Psoas muscle (tissue), 8 donors: ENCODE data around the gene ADGRD1. TPM values are rescaled to one million over a fixed set of nuclear protein-coding genes. Genes with fewer than 3 reads are reported as not detected.

Experiments
- ATAC-seq, 4 donors: fragments of 200-7000 bp; cut with Tn5 transposase; one replicate each; pipeline ENCODE4 v1.9.1; 2020; ENCODE audit warnings: moderate library complexity in 3 of 4, mild to moderate bottlenecking in 2 of 4
- DNase-seq, 2 donors: peaks; one replicate each; pipeline ENCODE4 v3.0.0-alpha.2; 2020
- H3K27ac ChIP-seq: fragments of 200-600 bp; one replicate; pipeline ENCODE4 v1.8.0; 2022
- H3K27me3 ChIP-seq, 3 donors: fragments of 200-600 bp in 1 of 3; one replicate each; pipeline versions ENCODE4 v1.6.1 to v1.8.0; 2013 to 2022; ENCODE audit warnings: low read length in 2 of 3, mild to moderate bottlenecking in 2 of 3, moderate library complexity in 1 of 3; ENCODE audit not compliant: insufficient read depth in 3 of 3
- H3K36me3 ChIP-seq, 2 donors: fragments of 200-600 bp in 1 of 2; one replicate each; pipeline versions ENCODE4 v1.6.1 to v1.8.0; 2013 to 2022; ENCODE audit warnings: low read depth in 1 of 2, mild to moderate bottlenecking in 1 of 2, moderate library complexity in 1 of 2; ENCODE audit not compliant: insufficient read depth in 1 of 2
- H3K4me1 ChIP-seq: fragments of 200-600 bp; one replicate; pipeline ENCODE4 v1.8.0; 2022
- H3K4me3 ChIP-seq: fragments of 200-600 bp; one replicate; pipeline ENCODE4 v1.8.0; 2022; ENCODE audit warnings: mild to moderate bottlenecking
- H3K9me3 ChIP-seq: fragments of 200-600 bp; one replicate; pipeline ENCODE4 v1.8.0; 2022
- WGBS, 3 donors: extraction: QIAGEN DNeasy Blood & Tissue Kit; methylation state at CpG; one replicate each; pipeline versions ENCODE4 v1.1.6 to v1.1.7; 2013; 5-methylcytosine and 5-hydroxymethylcytosine counted together
- intact Hi-C, 2 donors: fragments of 100-400 bp; cut with DNase I; formaldehyde crosslinking; loops; one replicate each; pipeline versions ENCODE4 v1.11.0 to v1.14.2; 2022
- polyA plus RNA-seq, 3 donors: library from polyadenylated mRNA; stranded (reverse); fragments of 200-250 nt; gene quantifications; one replicate each; pipeline ENCODE4 v1.2.3, GENCODE V29; 2013
- total RNA-seq, 4 donors: library from RNA; stranded (reverse); fragmentation: NEBNext Ultra II Directional in 2 of 4; extraction: Animal tissue kit (Norgen Biotek cat#: 25700) in 2 of 4; gene quantifications; one replicate each; pipeline versions ENCODE4 v1.2.1 to v1.2.4, GENCODE V29; 2021 to 2023
- TF ChIP-seq, protein P1 (sequence below): fragments of 200-600 bp; IDR thresholded peaks from one replicate; pipeline ENCODE4 v1.8.0; 2022; ENCODE audit warnings: antibody characterized with exemption
- donor health status: healthy with polysubstance abuse.
- donor health status: DM: no; HTN: no; CAD: no; lungs with moderate emphysema.
- donor health status: Bipolar disorder and iron deficiency.
- donor health status: healthy.
- donor health status: DM: yes; HTN: yes; CAD: no.
- donor health status: DM: no; HTN: no; CAD: no.
- donor health status: DM: no; HTN: no; CAD: no.
- donor health status: DM: yes; HTN: yes; CAD: no.

Gene ADGRD1
- total and polyA plus RNA-seq, 7 donors, result 2.1 to 11.6 (median 3.6) TPM

DNA sequence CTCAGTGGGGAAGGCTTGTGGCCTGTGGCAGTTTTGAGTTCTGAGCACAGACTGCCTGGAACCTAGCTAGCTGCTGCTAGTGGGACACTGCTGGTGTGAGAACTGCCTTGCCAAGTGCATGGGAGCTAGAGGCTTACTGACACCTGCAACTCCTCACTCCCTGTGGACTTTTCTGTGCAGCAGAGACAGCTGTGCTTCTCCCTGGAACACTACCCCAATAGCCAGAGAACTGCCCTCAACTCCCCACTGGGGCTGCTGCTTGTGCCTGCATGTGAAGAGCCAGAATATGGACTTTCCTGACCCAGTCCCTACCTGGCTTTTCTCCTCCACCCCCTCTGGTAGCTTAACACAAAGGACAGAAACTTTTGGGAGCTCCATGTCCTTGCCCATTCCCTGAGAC, 222.6 kb downstream of the ADGRD1 start:
- H3K27ac ChIP-seq, result no peak overlapping the region
- no peaks in the 10 kb centered on the region for H3K4me1 ChIP-seq
- TF ChIP-seq, protein P1, sequence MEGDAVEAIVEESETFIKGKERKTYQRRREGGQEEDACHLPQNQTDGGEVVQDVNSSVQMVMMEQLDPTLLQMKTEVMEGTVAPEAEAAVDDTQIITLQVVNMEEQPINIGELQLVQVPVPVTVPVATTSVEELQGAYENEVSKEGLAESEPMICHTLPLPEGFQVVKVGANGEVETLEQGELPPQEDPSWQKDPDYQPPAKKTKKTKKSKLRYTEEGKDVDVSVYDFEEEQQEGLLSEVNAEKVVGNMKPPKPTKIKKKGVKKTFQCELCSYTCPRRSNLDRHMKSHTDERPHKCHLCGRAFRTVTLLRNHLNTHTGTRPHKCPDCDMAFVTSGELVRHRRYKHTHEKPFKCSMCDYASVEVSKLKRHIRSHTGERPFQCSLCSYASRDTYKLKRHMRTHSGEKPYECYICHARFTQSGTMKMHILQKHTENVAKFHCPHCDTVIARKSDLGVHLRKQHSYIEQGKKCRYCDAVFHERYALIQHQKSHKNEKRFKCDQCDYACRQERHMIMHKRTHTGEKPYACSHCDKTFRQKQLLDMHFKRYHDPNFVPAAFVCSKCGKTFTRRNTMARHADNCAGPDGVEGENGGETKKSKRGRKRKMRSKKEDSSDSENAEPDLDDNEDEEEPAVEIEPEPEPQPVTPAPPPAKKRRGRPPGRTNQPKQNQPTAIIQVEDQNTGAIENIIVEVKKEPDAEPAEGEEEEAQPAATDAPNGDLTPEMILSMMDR, result no peak
- H3K36me3 ChIP-seq, result no peaks in the 10 kb centered on the region
- no peak overlapping the region for H3K4me3 ChIP-seq
- peaks cover 6% of the 10 kb centered on the region for H3K9me3 ChIP-seq
- ATAC-seq (no peak), DNase-seq (no peak)
- H3K27me3 ChIP-seq, result peaks cover 0 to 3% (median 3%) of the 10 kb centered on the region in 3 donors
- intact Hi-C loops, result no loop called here

DNA sequence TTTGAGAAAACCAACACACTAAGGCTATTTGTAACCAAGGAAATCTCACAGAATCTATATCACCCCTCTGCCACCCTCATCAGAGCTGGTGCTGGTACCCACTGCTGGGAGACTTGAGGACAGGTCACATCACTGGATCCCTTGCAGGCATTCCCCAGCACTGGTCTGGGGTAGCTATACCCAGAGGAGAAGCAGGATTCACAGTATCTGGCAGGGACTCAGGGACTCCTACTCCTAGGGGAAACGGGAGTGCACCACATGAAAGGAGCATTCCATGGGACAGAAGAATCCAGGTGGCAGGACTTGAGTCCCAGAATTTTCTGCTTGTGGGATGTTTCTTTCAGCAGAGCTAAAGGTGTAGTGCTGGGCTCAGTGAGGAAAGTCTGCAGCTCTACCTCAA, 223.2 kb downstream of the ADGRD1 start:
- 71 to 81% (median 73%) methylated on average over 1 of the region's 1 CpG for WGBS, 3 donors
- H3K27ac ChIP-seq, result no peak overlapping the region

DNA sequence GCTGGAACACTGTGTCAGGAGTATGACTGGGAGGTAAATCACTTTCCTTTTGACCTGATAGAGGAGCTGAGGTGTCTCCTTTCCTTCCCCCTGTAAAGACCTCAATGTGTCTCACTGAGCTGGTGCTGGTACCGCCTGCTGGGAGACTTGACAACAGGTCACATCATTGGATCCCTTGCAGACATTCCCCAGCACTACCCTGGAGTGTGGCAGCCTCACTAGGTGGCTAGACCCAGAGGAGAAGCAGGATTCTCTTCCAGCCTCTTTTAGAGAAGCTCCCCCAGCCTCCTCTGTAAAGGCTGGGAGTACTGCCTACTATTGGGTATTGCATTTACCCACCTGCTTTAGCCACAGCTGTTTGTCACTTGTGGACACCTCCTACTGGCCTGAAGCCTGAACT, 223.9 kb downstream of the ADGRD1 start:
- TF ChIP-seq, protein P1, result no peak
- no peak overlapping the region for H3K27ac ChIP-seq
- ATAC-seq (no peak), DNase-seq (no peak)
- H3K4me3 ChIP-seq, result no peak overlapping the region
- 87 to 92% (median 88%) methylated on average over 1 of the region's 1 CpG for WGBS, 3 donors
- H3K4me1 ChIP-seq, result no peaks in the 10 kb centered on the region
- peaks cover 6% of the 10 kb centered on the region for H3K9me3 ChIP-seq
- intact Hi-C loops, result no loop called here
- peaks cover 0 to 3% (median 3%) of the 10 kb centered on the region in 3 donors for H3K27me3 ChIP-seq
- no peaks in the 10 kb centered on the region for H3K36me3 ChIP-seq

More for the DNA sequence above, 223.2 kb downstream of the ADGRD1 start:
- ATAC-seq, result no peak
- no peaks in the 10 kb centered on the region for H3K36me3 ChIP-seq
- intact Hi-C loops, result no loop called here
- peaks cover 6% of the 10 kb centered on the region for H3K9me3 ChIP-seq
- DNase-seq, result no peak
- no peak overlapping the region for H3K4me3 ChIP-seq
- H3K4me1 ChIP-seq, result no peaks in the 10 kb centered on the region
- TF ChIP-seq, protein P1, result no peak
- peaks cover 0 to 3% (median 3%) of the 10 kb centered on the region in 3 donors for H3K27me3 ChIP-seq

DNA sequence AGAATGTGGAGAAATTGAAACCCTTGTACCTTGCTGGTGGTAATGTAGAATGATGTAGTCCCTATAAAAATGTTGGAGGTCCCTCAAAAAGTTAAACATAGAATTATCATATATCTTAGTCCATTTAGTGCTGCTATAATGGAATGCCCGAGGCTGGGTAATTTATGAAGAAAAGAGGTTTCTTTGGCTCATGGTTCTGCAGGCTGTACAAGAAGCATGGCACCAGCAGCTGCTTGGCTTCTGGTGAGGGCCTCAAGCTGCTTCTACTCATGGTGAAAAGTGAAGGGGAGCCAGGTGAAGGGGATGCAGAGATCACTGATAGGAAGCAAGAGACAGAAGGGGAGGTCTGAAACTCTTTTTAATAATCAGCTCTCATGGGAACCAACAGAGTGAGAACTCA, 233.9 kb downstream of the ADGRD1 start:
- DNase-seq, result no peak
- ATAC-seq, result no peak
- Histone ChIP-seq H3K4me3 (no peak overlapping the region), H3K9me3 (no peaks in the 10 kb centered on the region), H3K27me3 (peaks cover 0 to 4% (median 0%) of the 10 kb centered on the region in 3 donors), H3K36me3 (no peaks in the 10 kb centered on the region), H3K4me1 (no peaks in the 10 kb centered on the region), H3K27ac (no peak overlapping the region)
- 76 to 81% (median 76%) methylated on average over 1 of the region's 1 CpG for WGBS, 3 donors
- TF ChIP-seq, protein P1, result no peak
- intact Hi-C loops, result no loop called here
